ENCODE results near the gene NDUFA11.

The NDUFA11 gene

GRCh38 chr19:5903624-5904351 lies at the start of gene NDUFA11:
Gene NDUFA11 (minus strand): TSS chr19:5903790. CDS start chr19:5903708, 82 bp downstream.
- peak; percentile 95 to 98 for DNase-seq

- no peak for DNase-seq
These were observed 49.5 kb upstream of the NDUFA11 start for GRCh38 chr19:5953030-5953589.

- DNase-seq: no peak
These were observed 48.8 kb upstream of the NDUFA11 start for GRCh38 chr19:5952193-5953029.

- DNase-seq: no peak
These were observed 47.8 kb upstream of the NDUFA11 start for GRCh38 chr19:5951338-5951861.

DNA sequence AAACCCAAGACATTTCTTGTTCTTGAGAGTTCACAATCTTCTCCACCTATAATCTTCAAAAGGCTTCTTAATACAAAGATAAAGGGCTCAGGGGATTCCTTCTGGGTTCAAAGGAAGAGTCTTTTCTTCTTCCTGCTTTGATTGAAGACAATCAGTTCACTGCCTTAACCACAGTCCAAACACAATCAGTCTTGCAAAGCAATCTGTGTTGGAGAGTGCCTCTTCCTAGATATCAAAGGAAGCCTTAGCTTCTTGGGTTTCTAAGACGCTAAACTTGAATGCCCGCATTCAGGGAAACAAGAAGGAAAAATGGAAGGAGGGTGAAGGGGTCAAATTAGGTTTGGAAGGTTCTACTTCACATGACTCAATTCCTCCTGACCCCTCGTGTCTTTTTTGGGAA lies 47.2 kb upstream of the NDUFA11 start:
- no peak for DNase-seq

- DNase-seq: peak; percentile 12 to 22
These were observed 46.3 kb upstream of the NDUFA11 start for GRCh38 chr19:5949792-5950305.

DNA sequence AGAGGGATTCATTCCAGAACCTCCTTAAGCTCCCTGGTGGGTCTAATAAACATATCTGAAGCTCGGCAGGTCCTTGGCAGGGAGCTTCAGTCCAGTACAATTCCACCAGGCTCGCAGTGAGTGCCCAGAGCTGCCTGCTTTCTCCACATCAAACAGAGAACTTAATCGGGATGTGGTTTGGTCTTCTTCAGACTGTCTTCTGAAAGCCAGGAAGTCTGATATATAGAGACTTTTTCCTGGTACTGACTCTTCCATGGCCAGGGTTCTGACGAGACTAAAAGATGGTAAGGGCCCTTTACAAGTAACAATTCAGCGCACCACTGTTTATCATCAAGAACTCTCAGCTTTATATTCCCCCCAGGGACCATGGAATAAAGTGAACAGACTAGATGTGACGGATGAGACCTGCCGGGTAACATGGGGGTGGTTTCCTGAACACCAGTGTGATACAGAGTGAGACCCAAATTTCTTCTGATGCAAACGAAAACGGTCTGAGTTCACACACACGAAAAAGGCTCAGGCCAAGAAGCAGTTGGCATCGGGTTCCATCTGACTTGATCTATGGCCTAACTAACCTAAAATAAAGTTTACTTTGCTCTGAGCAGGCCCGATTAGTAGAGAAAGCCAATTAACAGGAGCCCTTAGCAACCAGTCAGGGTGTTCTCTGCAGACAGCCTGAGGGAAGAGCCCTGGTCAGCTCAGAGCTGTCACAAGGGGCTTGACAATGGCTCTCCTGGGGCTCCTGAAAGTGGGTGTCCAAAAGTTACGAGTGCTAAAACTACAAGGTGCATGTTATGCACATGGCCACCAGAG lies 45.4 kb upstream of the NDUFA11 start:
- no peak for DNase-seq

GRCh38 chr19:5947435-5947834 lies 43.8 kb upstream of the NDUFA11 start:
- DNase-seq: no peak

GRCh38 chr19:5943623-5944022 lies 40.0 kb upstream of the NDUFA11 start:
- no peak for DNase-seq

- no peak for DNase-seq
These were observed 39.5 kb upstream of the NDUFA11 start for GRCh38 chr19:5943045-5943444.

DNA sequence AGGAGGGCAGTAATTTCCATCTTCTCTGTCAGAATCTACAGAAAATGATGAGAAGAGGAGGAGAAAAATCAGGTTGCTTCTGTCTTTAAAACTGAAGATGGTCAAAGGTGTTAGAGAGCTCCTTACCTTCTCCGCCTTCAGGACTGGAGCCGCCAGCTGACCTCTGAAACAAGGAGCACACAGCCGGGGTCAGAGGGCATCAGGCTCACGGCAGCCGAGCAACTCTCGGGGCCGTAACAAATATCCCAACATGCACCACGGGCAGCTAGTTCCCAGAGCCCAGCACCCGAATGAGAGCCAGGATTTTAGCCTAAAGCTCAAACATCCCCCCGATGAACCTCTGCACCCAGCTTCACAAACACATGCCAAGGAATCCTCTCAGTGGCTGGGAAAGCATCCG lies 38.1 kb upstream of the NDUFA11 start:
- DNase-seq: no peak

DNA sequence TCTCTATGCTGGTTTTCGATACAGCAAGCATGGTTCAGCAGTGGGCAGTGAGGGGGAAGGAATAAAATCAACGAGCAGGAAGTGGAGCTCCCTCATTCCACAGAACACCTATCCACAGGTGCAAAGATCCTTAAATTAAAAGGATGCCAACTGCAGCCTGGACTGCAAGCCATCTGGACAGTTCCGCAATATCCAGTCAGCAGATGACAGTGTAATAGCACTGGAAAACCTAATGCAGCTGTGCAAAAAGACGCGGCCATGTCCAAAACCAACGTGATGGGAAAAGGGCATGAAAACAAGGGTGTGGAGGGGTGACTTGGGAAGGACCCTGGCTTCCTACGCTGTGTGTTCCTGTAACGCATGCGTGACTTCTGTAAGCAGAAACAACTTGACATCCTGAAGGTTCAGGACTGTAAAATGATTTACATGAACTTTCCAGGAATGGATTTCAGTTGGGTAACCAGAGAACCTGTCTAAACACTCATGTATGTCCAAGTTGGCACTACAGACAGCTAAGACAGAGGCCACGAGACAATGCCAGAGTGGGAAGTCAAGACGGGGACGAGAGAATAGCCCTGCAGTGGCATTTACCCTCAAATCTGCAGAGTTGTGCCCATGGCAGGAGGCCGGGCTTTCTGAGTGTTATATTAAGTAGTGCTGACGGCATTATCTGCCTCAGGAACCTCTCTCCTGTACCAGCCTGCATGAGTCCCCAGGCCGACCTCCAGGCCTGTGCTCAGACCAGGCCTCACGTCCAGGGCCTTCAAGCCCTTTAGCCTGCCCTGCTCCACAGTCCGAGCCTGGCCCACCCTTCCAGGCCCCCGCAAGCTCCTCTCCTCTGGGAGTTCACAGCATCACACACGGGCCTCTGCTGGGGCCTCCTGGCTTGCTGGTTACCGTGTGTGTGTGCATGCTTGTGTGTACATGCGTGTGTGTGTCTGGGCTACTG lies 36.9 kb upstream of the NDUFA11 start:
- DNase-seq: no peak

- DNase-seq: no peak
These were observed 34.0 kb upstream of the NDUFA11 start for GRCh38 chr19:5937550-5937949.

DNA sequence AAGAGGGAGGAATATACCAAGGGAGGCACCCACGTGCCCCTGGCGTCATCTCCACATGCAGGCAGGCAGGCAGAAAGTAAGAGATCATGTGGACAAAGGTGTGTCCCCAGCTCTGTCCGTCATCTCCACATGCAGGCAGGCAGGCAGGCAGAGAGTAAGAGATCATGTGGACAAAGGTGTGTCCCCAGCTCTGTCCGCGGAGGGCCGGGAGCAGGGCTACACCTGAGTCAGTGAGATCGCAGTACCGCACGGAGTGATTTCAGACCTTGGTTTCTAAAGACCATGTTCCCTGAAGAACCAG lies 32.7 kb upstream of the NDUFA11 start:
- no peak for DNase-seq

GRCh38 chr19:5935473-5936291 lies 32.1 kb upstream of the NDUFA11 start:
- no peak for DNase-seq

GRCh38 chr19:5934774-5935472 lies 31.3 kb upstream of the NDUFA11 start:
- DNase-seq: no peak

DNA sequence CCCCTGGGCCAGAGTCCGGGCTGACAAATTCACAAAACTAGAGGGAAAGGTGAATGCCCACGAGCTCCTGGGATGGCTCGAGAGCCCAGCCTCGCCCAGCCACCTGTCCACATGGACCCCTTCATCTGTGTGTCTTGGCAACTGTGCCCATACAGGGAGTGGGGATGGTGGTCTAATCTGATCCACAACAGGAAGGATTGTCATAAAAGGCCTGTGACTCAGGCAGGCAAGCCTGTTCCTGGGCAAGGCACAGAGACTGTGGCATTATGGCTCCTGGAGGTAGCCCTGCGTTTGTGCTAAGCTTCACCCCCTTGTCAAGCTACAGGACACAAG lies 30.4 kb upstream of the NDUFA11 start:
- no peak for DNase-seq

- DNase-seq: no peak
These were observed 29.9 kb upstream of the NDUFA11 start for GRCh38 chr19:5933391-5934068.

DNA sequence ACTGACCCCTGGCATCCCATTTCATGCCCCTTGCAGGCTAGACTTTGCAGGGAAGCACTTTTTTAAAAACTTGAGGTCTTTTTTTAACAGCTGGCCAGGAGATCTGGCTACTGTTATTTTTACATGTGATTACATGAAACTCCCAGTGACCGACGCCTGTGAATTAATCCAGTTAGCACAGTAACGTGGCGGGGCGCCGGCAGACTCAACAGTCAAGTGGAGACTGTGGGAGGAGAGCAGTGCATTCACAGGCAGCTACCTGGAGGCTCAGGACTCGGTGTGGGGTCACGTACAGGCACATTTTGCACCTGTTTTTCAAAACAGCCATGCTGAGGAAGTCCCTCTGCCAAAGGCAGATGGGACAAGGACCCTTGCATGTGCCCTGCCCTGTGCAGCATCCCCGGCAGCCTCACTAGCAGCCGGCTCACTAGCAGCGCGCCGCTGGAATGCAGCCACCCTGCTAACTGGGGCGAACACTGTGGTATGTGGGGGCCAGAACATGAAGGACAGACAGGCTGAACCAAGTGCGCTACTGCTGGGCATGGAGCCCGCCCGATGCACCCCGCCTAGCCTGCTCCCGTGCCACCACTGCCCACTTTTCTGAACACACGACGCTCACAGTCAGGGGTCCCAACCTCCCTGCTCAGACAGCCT lies 29.1 kb upstream of the NDUFA11 start:
- DNase-seq: no peak
